ENCODE results near the gene ADGRL2.

DNA sequence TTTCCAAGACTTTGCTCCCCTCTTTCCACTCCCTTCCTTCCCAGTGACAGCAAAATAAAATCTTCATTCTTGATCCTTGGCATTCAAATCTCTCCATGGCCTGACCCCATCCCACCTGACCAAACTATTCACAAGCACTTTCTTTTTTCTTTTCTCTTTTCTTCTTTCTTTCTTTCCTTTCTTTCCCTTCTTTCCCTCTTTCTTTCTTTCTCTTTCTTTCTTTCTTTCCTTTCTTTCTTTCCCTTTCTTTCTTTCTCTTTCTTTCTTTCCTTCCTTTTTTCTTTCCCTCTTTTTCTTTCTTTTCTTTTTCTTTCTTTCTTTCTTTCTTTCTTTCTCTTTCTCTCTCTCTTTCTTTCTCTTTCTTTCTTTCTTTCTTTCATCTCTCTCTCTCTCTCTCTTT, 207.1 kb downstream of the ADGRL2 start:
- TF ChIP-seq, protein P1, sequence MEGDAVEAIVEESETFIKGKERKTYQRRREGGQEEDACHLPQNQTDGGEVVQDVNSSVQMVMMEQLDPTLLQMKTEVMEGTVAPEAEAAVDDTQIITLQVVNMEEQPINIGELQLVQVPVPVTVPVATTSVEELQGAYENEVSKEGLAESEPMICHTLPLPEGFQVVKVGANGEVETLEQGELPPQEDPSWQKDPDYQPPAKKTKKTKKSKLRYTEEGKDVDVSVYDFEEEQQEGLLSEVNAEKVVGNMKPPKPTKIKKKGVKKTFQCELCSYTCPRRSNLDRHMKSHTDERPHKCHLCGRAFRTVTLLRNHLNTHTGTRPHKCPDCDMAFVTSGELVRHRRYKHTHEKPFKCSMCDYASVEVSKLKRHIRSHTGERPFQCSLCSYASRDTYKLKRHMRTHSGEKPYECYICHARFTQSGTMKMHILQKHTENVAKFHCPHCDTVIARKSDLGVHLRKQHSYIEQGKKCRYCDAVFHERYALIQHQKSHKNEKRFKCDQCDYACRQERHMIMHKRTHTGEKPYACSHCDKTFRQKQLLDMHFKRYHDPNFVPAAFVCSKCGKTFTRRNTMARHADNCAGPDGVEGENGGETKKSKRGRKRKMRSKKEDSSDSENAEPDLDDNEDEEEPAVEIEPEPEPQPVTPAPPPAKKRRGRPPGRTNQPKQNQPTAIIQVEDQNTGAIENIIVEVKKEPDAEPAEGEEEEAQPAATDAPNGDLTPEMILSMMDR (IDR thresholded peaks at IDR 0.05; ENCODE audit: poor library complexity, severe bottlenecking): no peak
- no peak for TF ChIP-seq SMC3 (conservative IDR thresholded peaks at IDR 0.05; ENCODE audit: poor library complexity)
- no peak for TF ChIP-seq MXI1 (conservative IDR thresholded peaks at IDR 0.05; ENCODE audit: poor library complexity, severe bottlenecking)
- TF ChIP-seq RAD21 (conservative IDR thresholded peaks at IDR 0.05): no peak
- TF ChIP-seq, protein P2, sequence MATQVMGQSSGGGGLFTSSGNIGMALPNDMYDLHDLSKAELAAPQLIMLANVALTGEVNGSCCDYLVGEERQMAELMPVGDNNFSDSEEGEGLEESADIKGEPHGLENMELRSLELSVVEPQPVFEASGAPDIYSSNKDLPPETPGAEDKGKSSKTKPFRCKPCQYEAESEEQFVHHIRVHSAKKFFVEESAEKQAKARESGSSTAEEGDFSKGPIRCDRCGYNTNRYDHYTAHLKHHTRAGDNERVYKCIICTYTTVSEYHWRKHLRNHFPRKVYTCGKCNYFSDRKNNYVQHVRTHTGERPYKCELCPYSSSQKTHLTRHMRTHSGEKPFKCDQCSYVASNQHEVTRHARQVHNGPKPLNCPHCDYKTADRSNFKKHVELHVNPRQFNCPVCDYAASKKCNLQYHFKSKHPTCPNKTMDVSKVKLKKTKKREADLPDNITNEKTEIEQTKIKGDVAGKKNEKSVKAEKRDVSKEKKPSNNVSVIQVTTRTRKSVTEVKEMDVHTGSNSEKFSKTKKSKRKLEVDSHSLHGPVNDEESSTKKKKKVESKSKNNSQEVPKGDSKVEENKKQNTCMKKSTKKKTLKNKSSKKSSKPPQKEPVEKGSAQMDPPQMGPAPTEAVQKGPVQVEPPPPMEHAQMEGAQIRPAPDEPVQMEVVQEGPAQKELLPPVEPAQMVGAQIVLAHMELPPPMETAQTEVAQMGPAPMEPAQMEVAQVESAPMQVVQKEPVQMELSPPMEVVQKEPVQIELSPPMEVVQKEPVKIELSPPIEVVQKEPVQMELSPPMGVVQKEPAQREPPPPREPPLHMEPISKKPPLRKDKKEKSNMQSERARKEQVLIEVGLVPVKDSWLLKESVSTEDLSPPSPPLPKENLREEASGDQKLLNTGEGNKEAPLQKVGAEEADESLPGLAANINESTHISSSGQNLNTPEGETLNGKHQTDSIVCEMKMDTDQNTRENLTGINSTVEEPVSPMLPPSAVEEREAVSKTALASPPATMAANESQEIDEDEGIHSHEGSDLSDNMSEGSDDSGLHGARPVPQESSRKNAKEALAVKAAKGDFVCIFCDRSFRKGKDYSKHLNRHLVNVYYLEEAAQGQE (IDR thresholded peaks at IDR 0.05; ENCODE audit: borderline replicate concordance): no peak

Measured in neural cell (in vitro differentiated cells).